ENCODE measurements around the gene BAX.

- TF ChIP-seq, protein P1, sequence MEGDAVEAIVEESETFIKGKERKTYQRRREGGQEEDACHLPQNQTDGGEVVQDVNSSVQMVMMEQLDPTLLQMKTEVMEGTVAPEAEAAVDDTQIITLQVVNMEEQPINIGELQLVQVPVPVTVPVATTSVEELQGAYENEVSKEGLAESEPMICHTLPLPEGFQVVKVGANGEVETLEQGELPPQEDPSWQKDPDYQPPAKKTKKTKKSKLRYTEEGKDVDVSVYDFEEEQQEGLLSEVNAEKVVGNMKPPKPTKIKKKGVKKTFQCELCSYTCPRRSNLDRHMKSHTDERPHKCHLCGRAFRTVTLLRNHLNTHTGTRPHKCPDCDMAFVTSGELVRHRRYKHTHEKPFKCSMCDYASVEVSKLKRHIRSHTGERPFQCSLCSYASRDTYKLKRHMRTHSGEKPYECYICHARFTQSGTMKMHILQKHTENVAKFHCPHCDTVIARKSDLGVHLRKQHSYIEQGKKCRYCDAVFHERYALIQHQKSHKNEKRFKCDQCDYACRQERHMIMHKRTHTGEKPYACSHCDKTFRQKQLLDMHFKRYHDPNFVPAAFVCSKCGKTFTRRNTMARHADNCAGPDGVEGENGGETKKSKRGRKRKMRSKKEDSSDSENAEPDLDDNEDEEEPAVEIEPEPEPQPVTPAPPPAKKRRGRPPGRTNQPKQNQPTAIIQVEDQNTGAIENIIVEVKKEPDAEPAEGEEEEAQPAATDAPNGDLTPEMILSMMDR (IDR thresholded peaks at IDR 0.05): no peak
- TF ChIP-seq POLR2A (IDR thresholded peaks at IDR 0.05): no peak
These were observed 12.1 kb downstream of the BAX start for GRCh38 chr19:48966541-48967345.

Measured in body of pancreas (tissue), 4 donors.